Large intestine (tissue), 3 donors: ENCODE measurements around the gene ATP2C1. TPM values are rescaled to one million over a fixed set of nuclear protein-coding genes. Genes with fewer than 3 reads are reported as not detected.

ENCODE experiments used
- DNase-seq, 2 donors: peaks; one replicate each; pipeline versions ENCODE4 v3.0.0 to v3.0.0-alpha.2; 2013
- H3K27ac ChIP-seq: one replicate; pipeline ENCODE4 v1.5.1; 2013; ENCODE audit warnings: low read length
- H3K27me3 ChIP-seq: 2 replicates; pipeline ENCODE4 v1.6.1; 2013; ENCODE audit warnings: low read length; ENCODE audit not compliant: control insufficient read depth, insufficient read depth
- H3K36me3 ChIP-seq: 2 replicates; pipeline ENCODE4 v1.6.1; 2013; ENCODE audit warnings: low read length; ENCODE audit not compliant: control insufficient read depth, insufficient read depth
- H3K4me1 ChIP-seq: one replicate; pipeline ENCODE4 v1.6.1; 2013; ENCODE audit warnings: low read length; ENCODE audit not compliant: control insufficient read depth, insufficient read depth
- H3K4me3 ChIP-seq: one replicate; pipeline ENCODE4 v1.5.1; 2013; ENCODE audit warnings: low read length
- H3K9me3 ChIP-seq: one replicate; pipeline ENCODE4 v1.6.1; 2013; ENCODE audit warnings: mild to moderate bottlenecking, low read depth, low read length, moderate library complexity; ENCODE audit not compliant: control insufficient read depth
- WGBS: methylation state at CpG from one replicate; pipeline ENCODE4 v1.1.5; 2013; ENCODE audit warnings: low lambda C conversion rate; ENCODE audit not compliant: insufficient coverage; 5-methylcytosine and 5-hydroxymethylcytosine counted together
- polyA plus RNA-seq: library from polyadenylated mRNA; unstranded; fragments of 120-200 nt; gene quantifications from one replicate; pipeline ENCODE4 v1.2.1, GENCODE V29; 2013

Gene ATP2C1
- polyA plus RNA-seq, 1 donor = 66.5 TPM

GRCh38 chr3:131007782-131008181 lies 113.9 kb downstream of the ATP2C1 start:
- Histone ChIP-seq H3K27ac (no peak overlapping the region), H3K36me3 (peaks cover 37% of the 10 kb centered on the region), H3K27me3 (no peaks in the 10 kb centered on the region), H3K4me1 (no peaks in the 10 kb centered on the region), H3K9me3 (no peaks in the 10 kb centered on the region), H3K4me3 (no peak overlapping the region)
- WGBS = no CpG with 5 or more reads among the region's 2 CpGs
- no peak for DNase-seq

GRCh38 chr3:131008326-131008725 lies 114.4 kb downstream of the ATP2C1 start:
- H3K4me3 ChIP-seq = no peak overlapping the region
- H3K36me3 ChIP-seq = peaks cover 40% of the 10 kb centered on the region
- WGBS = no CpG with 5 or more reads among the region's 1 CpG
- no peaks in the 10 kb centered on the region for H3K4me1 ChIP-seq
- no peaks in the 10 kb centered on the region for H3K27me3 ChIP-seq
- H3K9me3 ChIP-seq = no peaks in the 10 kb centered on the region
- no peak overlapping the region for H3K27ac ChIP-seq
- DNase-seq = no peak

DNA sequence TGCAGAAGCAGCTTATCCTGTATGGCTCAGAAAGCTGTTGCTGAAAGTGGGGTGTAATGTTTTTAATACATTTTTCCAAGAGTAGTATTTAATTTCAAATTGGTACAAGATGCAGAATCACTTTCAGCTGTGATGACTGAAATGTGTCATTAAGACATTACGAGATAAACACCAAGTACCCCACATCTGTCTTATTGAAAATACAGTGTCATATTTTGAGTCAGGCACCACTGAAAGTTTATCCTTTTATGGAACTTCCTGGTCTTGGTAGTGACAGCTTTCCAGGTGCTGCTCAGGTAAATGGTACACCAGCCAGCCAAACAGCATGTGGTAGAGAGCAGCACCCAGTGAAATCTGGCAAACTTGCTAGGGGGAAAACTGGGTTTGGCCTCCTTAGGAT lies 115.8 kb downstream of the ATP2C1 start:
- H3K27ac ChIP-seq = no peak overlapping the region
- peaks cover 47% of the 10 kb centered on the region for H3K36me3 ChIP-seq
- no CpG with 5 or more reads among the region's 1 CpG for WGBS

GRCh38 chr3:131018970-131019369 lies 125.1 kb downstream of the ATP2C1 start:
- Histone ChIP-seq H3K36me3 (peaks cover 50% of the 10 kb centered on the region), H3K9me3 (no peaks in the 10 kb centered on the region), H3K27ac (no peak overlapping the region), H3K27me3 (no peaks in the 10 kb centered on the region), H3K4me1 (no peaks in the 10 kb centered on the region), H3K4me3 (no peak overlapping the region)
- no CpG with 5 or more reads among the region's 3 CpGs for WGBS
- DNase-seq = no peak

More for the DNA sequence above, 115.8 kb downstream of the ATP2C1 start:
- H3K4me3 ChIP-seq = no peak overlapping the region
- DNase-seq = no peak
- H3K4me1 ChIP-seq = no peaks in the 10 kb centered on the region
- H3K9me3 ChIP-seq = no peaks in the 10 kb centered on the region
- no peaks in the 10 kb centered on the region for H3K27me3 ChIP-seq

- H3K9me3 ChIP-seq = no peaks in the 10 kb centered on the region
- WGBS = no CpG with 5 or more reads among the region's 5 CpGs
- peaks cover 53% of the 10 kb centered on the region for H3K36me3 ChIP-seq
- no peaks in the 10 kb centered on the region for H3K27me3 ChIP-seq
- no peak overlapping the region for H3K4me3 ChIP-seq
- peak in 1 of 2 donors; percentile 19 for DNase-seq
- H3K4me1 ChIP-seq = peaks cover 8% of the 10 kb centered on the region
- H3K27ac ChIP-seq = no peak overlapping the region
Observed at GRCh38 chr3:131020122-131020693, 126.3 kb downstream of the ATP2C1 start.

- Histone ChIP-seq H3K4me3 (peak overlapping the region; percentile 79), H3K9me3 (no peaks in the 10 kb centered on the region), H3K27ac (peak overlapping the region; percentile 96), H3K27me3 (no peaks in the 10 kb centered on the region), H3K4me1 (peaks cover 13% of the 10 kb centered on the region), H3K36me3 (peaks cover 17% of the 10 kb centered on the region)
- peak; percentile 51 to 82 for DNase-seq
- WGBS = no CpG with 5 or more reads among the region's 1 CpG
Observed at GRCh38 chr3:131025539-131025938, 131.7 kb downstream of the ATP2C1 start.

- Histone ChIP-seq H3K9me3 (no peaks in the 10 kb centered on the region), H3K27me3 (no peaks in the 10 kb centered on the region), H3K27ac (peak within 1 kb of the TSS; percentile 96), H3K36me3 (peaks cover 17% of the 10 kb centered on the region), H3K4me1 (peaks cover 13% of the 10 kb centered on the region), H3K4me3 (peak within 1 kb of the TSS; percentile 79)
- 0% methylated on average over 3 of the region's 56 CpGs for WGBS
- DNase-seq = peak; percentile 91 to 96
Observed at GRCh38 chr3:131026321-131027151, 132.7 kb downstream of the ATP2C1 start, which contains the start of the genes ASTE1 and NEK11. ASTE1 (minus strand) TSS chr3:131026825; CDS start chr3:131025306, 1,519 bp downstream. NEK11 (plus strand) TSS chr3:131026877; CDS start chr3:131029709, 2,832 bp downstream.

- Histone ChIP-seq H3K4me1 (peaks cover 13% of the 10 kb centered on the region), H3K36me3 (peaks cover 9% of the 10 kb centered on the region), H3K27ac (no peak overlapping the region), H3K4me3 (no peak overlapping the region), H3K9me3 (no peaks in the 10 kb centered on the region), H3K27me3 (no peaks in the 10 kb centered on the region)
- WGBS = no CpG with 5 or more reads among the region's 3 CpGs
- DNase-seq = no peak
Observed at GRCh38 chr3:131028844-131029243, 135.0 kb downstream of the ATP2C1 start.

DNA sequence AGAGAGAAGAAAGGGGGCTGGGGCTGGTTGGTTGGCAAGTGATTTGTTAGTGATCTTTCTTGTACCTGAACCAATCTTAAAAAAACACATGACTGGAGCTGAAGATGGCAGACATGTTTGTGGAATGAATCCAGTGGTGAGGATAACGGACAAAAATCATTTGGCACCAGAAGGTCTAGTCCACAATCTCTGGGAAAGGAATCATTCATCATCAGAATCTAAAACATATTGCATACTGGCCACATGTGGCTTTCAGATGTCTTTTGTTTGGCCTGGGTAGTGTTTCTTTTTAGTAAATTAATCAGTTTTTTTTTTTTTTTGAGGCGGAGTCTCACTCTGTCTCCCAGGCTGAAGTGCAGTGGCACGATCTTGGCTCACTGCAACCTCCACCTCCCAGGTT lies 137.8 kb downstream of the ATP2C1 start:
- H3K4me1 ChIP-seq = no peaks in the 10 kb centered on the region
- WGBS = no CpG with 5 or more reads among the region's 3 CpGs
- H3K27ac ChIP-seq = no peak overlapping the region
- no peaks in the 10 kb centered on the region for H3K9me3 ChIP-seq
- H3K36me3 ChIP-seq = peaks cover 2% of the 10 kb centered on the region
- H3K4me3 ChIP-seq = no peak overlapping the region
- no peaks in the 10 kb centered on the region for H3K27me3 ChIP-seq
- no peak for DNase-seq

GRCh38 chr3:131033480-131034080 lies 139.7 kb downstream of the ATP2C1 start:
- peaks cover 2% of the 10 kb centered on the region for H3K36me3 ChIP-seq
- DNase-seq = peak; percentile 20 to 39

More at GRCh38 chr3:131033480-131034080, 139.7 kb downstream of the ATP2C1 start:
- H3K9me3 ChIP-seq = no peaks in the 10 kb centered on the region
- H3K4me1 ChIP-seq = no peaks in the 10 kb centered on the region
- H3K27me3 ChIP-seq = no peaks in the 10 kb centered on the region
- H3K27ac ChIP-seq = no peak overlapping the region
- no CpG with 5 or more reads among the region's 1 CpG for WGBS
- H3K4me3 ChIP-seq = no peak overlapping the region
